GM18951 (cell line): ENCODE results near the gene XRCC3.

ENCODE experiments used
- POLR2A ChIP-seq: IDR thresholded peaks from 4 replicates; pipeline ENCODE4 v1.6.1; 2011; ENCODE audit warnings: mild to moderate bottlenecking; ENCODE audit not compliant: insufficient read length, insufficient read depth; ENCODE audit errors: extremely low read depth
- in situ Hi-C: fragments of 300-500 bp; cut with MboI; formaldehyde crosslinking; loops from one replicate; pipeline ENCODE4 v1.12.0; 2022; ENCODE audit warnings: low sequenced_read_pairs, mixed read lengths, inconsistent platforms; ENCODE audit not compliant: unreplicated experiment

Gene XRCC3

GRCh38 chr14:103744621-103745395, 29.6 kb upstream of the XRCC3 start:
- in situ Hi-C loops: no loop called here
- TF ChIP-seq POLR2A: no peak

DNA sequence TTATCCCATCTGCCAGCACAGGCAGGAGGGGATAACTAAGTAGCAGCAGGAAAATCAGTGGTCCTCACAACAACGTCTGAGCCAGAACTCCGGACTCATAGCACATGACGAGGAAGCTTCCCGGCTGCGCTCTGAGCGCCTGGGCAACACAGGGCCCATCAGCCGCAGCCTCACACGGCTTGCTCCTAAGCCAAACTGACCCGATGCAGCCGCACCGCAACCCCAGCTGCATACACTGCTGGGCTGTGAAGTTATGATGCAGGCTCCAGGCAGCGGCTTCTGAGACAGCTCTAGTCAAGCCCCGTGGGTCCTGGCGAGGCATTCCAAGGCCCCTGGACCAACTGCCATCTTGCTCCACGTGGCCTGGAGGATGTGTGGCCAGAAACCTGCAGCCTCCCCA, 28.4 kb upstream of the XRCC3 start:
- no peak for TF ChIP-seq POLR2A
- in situ Hi-C loops: no loop called here

- no peak for TF ChIP-seq POLR2A
- in situ Hi-C loops: no loop called here
These were observed 27.4 kb upstream of the XRCC3 start for GRCh38 chr14:103742499-103743255.

DNA sequence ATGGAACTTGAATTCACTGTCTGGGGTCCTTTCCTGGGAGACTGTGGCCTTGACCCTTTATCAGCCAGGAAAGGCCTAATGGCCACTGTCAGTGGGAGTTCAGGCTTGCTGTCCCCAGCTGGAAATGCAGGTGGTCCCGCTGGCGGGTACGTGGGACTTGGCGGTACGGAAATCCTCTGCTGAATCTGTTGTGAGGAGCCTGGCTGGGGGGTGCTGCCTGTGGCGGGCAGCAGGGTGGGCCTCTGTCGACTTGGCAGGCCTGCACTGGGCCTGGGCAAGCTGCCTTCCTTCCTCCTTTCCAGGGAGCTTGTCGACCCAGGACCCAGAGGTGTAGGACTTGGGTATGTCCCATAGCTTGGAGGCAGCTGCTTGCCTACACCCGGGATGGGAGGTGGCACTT, 26.6 kb upstream of the XRCC3 start:
- in situ Hi-C loops: no loop called here
- no peak for TF ChIP-seq POLR2A

DNA sequence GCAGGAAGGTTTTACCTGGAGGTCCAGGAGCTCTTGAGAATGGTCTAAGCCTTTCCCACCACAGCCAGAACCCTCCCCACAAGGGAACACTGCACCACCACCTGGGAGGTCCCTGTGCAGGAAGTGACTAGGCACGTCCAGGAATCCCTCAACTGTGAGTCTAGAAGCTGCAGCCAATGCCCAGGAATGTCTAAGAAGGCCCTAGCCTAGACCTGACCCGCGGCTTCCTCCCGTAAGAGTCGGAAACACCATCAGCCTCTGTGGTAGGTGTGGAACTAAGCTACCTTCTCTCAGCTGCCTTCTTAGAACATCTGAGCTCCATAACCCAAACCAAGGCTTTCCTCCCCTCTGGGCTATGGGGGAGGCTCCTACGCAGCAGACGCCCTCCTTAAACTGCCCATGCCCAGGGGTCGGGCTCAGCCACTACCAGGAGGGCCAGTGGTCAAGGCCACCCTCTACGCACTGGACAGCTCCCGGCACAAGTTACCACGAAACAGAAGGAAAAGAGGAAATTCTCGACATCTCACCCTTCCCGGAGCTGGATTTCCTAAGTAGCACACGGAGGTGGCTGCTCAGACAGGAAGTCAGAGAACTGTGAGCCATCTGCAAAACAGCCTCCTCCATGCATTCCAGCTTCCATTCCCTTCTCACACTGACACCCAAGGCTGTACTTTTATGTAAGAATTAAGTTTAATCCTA, 25.9 kb upstream of the XRCC3 start:
- in situ Hi-C loops: no loop called here
- no peak for TF ChIP-seq POLR2A

DNA sequence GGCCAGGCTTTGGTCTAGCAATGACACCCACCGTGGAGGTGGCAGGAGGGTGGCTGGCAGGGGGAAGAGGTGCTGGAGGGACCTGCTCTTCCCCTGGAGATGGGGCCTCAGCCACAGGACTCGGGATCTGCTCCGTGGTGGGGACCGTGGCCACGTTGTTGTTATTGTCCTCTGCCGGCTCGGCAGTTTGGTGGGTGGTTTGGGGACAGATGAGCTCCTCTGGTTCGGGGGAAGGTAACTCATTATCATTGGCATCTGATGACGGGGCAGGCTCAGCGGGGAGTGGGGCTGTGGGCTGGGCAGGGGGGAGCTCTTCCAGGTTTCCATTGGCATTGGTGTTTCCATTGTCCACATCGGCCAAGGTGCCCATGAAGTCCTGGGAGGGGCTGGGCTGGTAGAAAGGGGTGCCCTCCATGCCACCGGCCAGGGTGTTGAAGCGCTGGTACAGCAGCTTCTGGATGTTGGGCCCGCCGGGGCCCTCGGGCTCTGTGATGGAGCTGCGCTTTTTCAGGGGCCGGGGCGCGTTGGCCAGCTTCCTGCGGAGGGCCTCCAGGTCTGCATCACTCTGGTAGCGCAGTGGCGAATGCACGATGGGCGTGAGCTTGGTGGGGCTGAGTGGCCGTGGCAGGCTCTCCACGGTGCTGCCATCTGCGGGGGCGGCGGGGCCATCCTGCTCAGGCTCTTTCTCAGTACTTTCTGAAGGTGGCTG, 24.7 kb upstream of the XRCC3 start:
- TF ChIP-seq POLR2A: no peak
- in situ Hi-C loops: no loop called here

DNA sequence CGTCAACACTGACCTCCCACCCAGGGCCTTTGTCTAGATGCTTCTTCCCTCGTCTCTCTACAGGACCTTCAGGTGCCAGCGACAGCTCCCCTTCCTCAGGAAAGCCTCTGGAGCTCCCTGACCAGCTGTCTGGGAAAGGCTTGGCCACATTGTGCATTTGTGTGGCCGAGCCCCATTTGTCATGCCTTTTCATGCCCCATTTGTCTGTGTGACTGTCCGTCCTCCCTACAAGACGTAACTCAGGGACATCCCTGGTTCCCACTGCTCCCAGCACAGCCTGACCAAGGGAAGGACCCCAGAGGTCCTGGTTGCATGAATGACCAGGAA, 24.2 kb upstream of the XRCC3 start:
- in situ Hi-C loops: no loop called here
- no peak for TF ChIP-seq POLR2A

DNA sequence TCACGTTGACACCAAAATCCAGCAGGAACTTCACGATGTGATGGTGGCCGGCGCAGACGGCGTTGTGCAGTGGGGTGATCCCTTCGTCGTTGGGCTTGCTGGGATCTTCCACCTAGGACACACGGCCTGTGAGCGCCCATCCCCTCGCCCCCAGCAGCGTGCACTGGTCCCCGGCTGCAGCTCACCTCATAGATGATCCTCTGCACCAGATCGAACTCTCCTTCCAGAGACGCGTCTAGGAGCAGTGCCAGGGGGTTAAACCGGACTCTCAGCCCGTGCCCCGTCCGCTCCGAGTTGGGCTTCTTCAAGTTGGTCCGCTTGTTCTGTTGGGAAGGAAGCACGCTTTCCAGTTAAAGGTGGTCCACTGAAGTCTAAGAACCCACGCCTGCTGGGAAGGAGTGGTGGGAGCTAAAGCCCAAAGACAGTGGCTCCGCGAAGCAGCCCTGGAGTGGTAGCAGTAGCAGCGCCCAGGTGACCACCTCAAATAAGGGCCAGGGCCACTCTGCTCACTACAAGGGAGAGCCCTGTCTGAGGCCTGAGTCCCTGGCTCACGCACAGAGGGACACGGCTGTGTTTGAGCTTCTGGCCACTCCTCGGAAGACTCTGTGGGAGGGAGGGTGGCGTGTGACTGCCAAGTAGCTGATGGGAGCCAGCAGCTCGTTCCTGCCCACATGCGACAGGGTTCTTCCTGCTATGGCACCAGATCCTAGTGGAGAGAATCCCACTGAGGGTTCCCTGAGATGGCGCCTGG, 23.6 kb upstream of the XRCC3 start:
- TF ChIP-seq POLR2A: no peak
- in situ Hi-C loops: no loop called here

DNA sequence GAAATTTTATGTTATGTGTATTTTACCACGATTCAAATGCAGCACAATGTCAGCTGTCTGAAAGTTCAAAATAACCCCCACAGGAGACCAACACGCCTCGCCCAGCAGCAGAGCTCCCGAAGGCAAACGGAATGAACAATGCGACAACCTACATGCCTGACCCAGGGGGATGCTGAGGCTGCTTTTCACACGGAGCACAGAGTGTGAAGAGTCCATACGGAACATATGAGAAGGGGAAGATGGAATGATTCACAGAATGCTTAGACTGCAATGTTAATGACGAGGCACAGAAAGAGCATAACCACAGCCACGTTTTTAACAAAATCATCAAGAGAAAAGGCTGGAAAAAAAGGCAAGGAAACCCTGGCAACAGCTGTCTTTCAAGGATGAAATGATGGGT, 22.9 kb upstream of the XRCC3 start:
- no peak for TF ChIP-seq POLR2A
- in situ Hi-C loops: no loop called here

GRCh38 chr14:103737432-103738045, 22.3 kb upstream of the XRCC3 start:
- in situ Hi-C loops: no loop called here
- no peak for TF ChIP-seq POLR2A

DNA sequence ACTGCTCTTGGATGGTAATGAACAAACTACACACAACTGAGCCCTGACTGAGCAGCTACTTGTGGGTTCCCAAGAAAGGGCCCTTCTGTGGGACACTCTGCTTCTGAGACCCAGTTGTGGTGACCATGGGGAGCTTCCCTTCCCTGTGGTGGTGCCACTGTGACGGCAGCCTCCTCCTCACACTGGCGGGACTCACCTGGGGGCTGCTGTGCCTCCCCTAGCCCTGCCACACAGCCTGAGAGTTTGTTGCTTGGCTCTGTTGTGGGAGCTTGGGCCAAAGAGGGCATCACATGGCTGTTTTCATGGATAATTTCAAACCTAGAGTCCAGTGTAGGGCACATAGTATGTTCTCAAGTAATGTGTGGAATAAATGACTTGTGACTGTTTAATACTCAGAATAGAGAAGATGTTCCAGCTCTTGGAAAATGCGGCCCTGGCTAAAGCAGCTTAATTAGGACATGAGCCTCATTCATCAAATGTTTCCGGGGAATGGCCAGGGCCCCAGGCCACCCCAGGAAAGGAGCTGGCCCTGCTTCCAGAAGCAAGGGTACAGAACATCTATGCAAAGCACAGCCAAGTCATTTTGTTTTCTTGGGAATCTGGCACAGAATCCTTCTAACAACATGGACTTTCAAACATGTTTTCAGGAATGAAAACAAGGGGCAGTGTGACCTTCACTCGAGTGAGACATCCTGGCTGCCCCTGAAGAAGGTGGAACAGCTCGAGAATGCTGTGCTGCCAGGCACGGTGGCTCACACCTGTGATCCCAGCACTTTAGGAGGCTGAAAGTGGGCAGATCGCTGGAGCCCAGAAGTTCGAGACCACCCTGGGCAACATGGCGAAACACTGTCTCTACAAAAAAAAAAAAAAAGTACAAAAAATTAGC, 21.5 kb upstream of the XRCC3 start:
- in situ Hi-C loops: no loop called here
- no peak for TF ChIP-seq POLR2A

- no peak for TF ChIP-seq POLR2A
- in situ Hi-C loops: no loop called here
These were observed 20.7 kb upstream of the XRCC3 start for GRCh38 chr14:103735815-103736545.
